ENCODE data around the gene UCHL5. TPM values are rescaled to one million over a fixed set of nuclear protein-coding genes. Genes with fewer than 3 reads are reported as not detected.

Gene UCHL5
- total and polyA plus RNA-seq, 2 experiments from 2014 or later = 42.5 to 67.1 TPM

- peak; percentile 16 for DNase-seq (ENCODE audit: low spot score)
These were observed 65.6 kb downstream of the UCHL5 start for GRCh38 chr1:192993426-192994085.

More at GRCh38 chr1:192993426-192994085, 65.6 kb downstream of the UCHL5 start:
- H3K9me3 Mint-ChIP-seq = peaks cover 5% of the 10 kb centered on the region; the same call in 2 of the 3 replicates
- Histone ChIP-seq H3K36me3 (ENCODE audit: insufficient read depth) (no peaks in the 10 kb centered on the region; the same call in 1 of the 2 replicates), H4K20me1 (replicated peaks; ENCODE audit: insufficient read depth) (no peaks in the 10 kb centered on the region), H3K4me2 (no peak overlapping the region), H3K27me3 (ENCODE audit: insufficient read depth) (no peaks in the 10 kb centered on the region), H2AFZ (no peak overlapping the region), H3K9me2 (ENCODE audit: insufficient read depth) (peaks cover 9% of the 10 kb centered on the region; the same call in 1 of the 2 replicates), H3K4me3 (no peak overlapping the region), H3K27ac (ENCODE audit: low read depth) (no peak overlapping the region), H3K79me2 (replicated peaks; ENCODE audit: insufficient read depth) (no peaks in the 10 kb centered on the region), H3K4me1 (ENCODE audit: insufficient read depth) (no peaks in the 10 kb centered on the region), H3F3A (replicated peaks; ENCODE audit: low read depth) (no peaks in the 10 kb centered on the region)
- peaks cover 29% of the 10 kb centered on the region for H3K36me3 Mint-ChIP-seq (ENCODE audit: low read depth)
- no peak overlapping the region for H3K27ac Mint-ChIP-seq
- no peak for ATAC-seq
- peaks cover 3% of the 10 kb centered on the region for H3K27me3 Mint-ChIP-seq (ENCODE audit: insufficient read depth, low read depth, poor library complexity)
- TF ChIP-seq JUNB (IDR thresholded peaks at IDR 0.05; ENCODE audit: unreplicated experiment) (no peak), CREB1 (CRISPR knock-in tag; IDR thresholded peaks at IDR 0.05; ENCODE audit: low read depth) (no peak), REST (IDR thresholded peaks at IDR 0.05; ENCODE audit: unreplicated experiment) (no peak), CTCF (conservative IDR thresholded peaks at IDR 0.05; ENCODE audit: low read depth in 2 of 2) (no peak), POLR2AphosphoS5 (IDR thresholded peaks at IDR 0.05; ENCODE audit: low read depth) (no peak), ZNF114 (CRISPR knock-in tag; IDR thresholded peaks at IDR 0.05) (no peak), EZH2 (IDR thresholded peaks at IDR 0.05; ENCODE audit: low read depth, unreplicated experiment) (no peak), NANOG (IDR thresholded peaks at IDR 0.05; ENCODE audit: borderline replicate concordance) (no peak), ETS1 (IDR thresholded peaks at IDR 0.05) (no peak), EZH2phosphoT487 (IDR thresholded peaks at IDR 0.05; ENCODE audit: unreplicated experiment) (no peak), STAT1 (IDR thresholded peaks at IDR 0.05; ENCODE audit: unreplicated experiment) (no peak), ZNF462 (CRISPR knock-in tag; IDR thresholded peaks at IDR 0.05) (no peak), ZNF331 (CRISPR knock-in tag; IDR thresholded peaks at IDR 0.05; ENCODE audit: low read depth) (no peak)
- H3K4me1 Mint-ChIP-seq = no peaks in the 10 kb centered on the region
- no peak overlapping the region for H3K4me3 Mint-ChIP-seq

Measured in GM23338 (cell line).